Umbilical cord (tissue), 2 donors: ENCODE results near the gene RER1. TPM values are rescaled to one million over a fixed set of nuclear protein-coding genes. Genes with fewer than 3 reads are reported as not detected.

ENCODE experiments used
- DNase-seq: peaks from one replicate; pipeline ENCODE4 v3.0.0-alpha.2; 2015; ENCODE audit warnings: low spot score
- total RNA-seq: library from RNA; depleted of rRNA; stranded (reverse); fragments of >200 nt; gene quantifications from one replicate; pipeline ENCODE4 v1.2.3, GENCODE V29; 2014; ENCODE audit warnings: low replicate concordance; ENCODE audit not compliant: insufficient read depth

Gene RER1
- total RNA-seq, 1 donor from 2014 or later = 71.3 TPM

GRCh38 chr1:2388004-2388913 lies 3.4 kb upstream of the RER1 start:
- no peak for DNase-seq

GRCh38 chr1:2389644-2390043 lies 2.0 kb upstream of the RER1 start:
- no peak for DNase-seq

GRCh38 chr1:2391931-2392509 lies 379 bp downstream of the RER1 start:
- no peak for DNase-seq

- no peak for DNase-seq
Measured at GRCh38 chr1:2392686-2393085, 1.0 kb downstream of the RER1 start.

GRCh38 chr1:2393471-2393877 lies 1.8 kb downstream of the RER1 start:
- no peak for DNase-seq

- DNase-seq = no peak
Measured at GRCh38 chr1:2394220-2394619, 2.6 kb downstream of the RER1 start.

GRCh38 chr1:2394761-2395160 lies 3.1 kb downstream of the RER1 start:
- DNase-seq = no peak

GRCh38 chr1:2395245-2395644 lies 3.6 kb downstream of the RER1 start:
- DNase-seq = no peak

GRCh38 chr1:2396059-2396458 lies 4.4 kb downstream of the RER1 start:
- no peak for DNase-seq

GRCh38 chr1:2396476-2396875 lies 4.8 kb downstream of the RER1 start:
- no peak for DNase-seq

- no peak for DNase-seq
Measured at GRCh38 chr1:2397007-2397679, 5.5 kb downstream of the RER1 start.

GRCh38 chr1:2398871-2399270 lies 7.2 kb downstream of the RER1 start:
- DNase-seq = no peak

- no peak for DNase-seq
Measured at GRCh38 chr1:2399890-2400575, 8.4 kb downstream of the RER1 start.

GRCh38 chr1:2400576-2400909 lies 8.9 kb downstream of the RER1 start:
- no peak for DNase-seq

GRCh38 chr1:2400950-2401649 lies 9.5 kb downstream of the RER1 start:
- no peak for DNase-seq

- no peak for DNase-seq
Measured at GRCh38 chr1:2402420-2402819, 10.8 kb downstream of the RER1 start.

GRCh38 chr1:2403273-2403672 lies 11.6 kb downstream of the RER1 start:
- no peak for DNase-seq

GRCh38 chr1:2404142-2404889 lies 12.7 kb downstream of the RER1 start:
- DNase-seq = no peak

- no peak for DNase-seq
Measured at GRCh38 chr1:2404890-2405511, 13.4 kb downstream of the RER1 start.

GRCh38 chr1:2405588-2406295 lies 14.1 kb downstream of the RER1 start:
- DNase-seq = no peak
